Activated CD4-positive, alpha-beta T cell treated with anti-CD3 and anti-CD28 coated beads for 1 hour (primary cell): Measurements from ENCODE around the gene CDCA8.
"Not testable (repeated sequence)": the region's sequence is repeated elsewhere in the genome, so short reads cannot be mapped to it uniquely, and the experiment has no call there.

ENCODE experiments used
- DNase-seq: peaks from one replicate; pipeline ENCODE4 v3.0.0-alpha.2; 2020

Gene CDCA8

DNA sequence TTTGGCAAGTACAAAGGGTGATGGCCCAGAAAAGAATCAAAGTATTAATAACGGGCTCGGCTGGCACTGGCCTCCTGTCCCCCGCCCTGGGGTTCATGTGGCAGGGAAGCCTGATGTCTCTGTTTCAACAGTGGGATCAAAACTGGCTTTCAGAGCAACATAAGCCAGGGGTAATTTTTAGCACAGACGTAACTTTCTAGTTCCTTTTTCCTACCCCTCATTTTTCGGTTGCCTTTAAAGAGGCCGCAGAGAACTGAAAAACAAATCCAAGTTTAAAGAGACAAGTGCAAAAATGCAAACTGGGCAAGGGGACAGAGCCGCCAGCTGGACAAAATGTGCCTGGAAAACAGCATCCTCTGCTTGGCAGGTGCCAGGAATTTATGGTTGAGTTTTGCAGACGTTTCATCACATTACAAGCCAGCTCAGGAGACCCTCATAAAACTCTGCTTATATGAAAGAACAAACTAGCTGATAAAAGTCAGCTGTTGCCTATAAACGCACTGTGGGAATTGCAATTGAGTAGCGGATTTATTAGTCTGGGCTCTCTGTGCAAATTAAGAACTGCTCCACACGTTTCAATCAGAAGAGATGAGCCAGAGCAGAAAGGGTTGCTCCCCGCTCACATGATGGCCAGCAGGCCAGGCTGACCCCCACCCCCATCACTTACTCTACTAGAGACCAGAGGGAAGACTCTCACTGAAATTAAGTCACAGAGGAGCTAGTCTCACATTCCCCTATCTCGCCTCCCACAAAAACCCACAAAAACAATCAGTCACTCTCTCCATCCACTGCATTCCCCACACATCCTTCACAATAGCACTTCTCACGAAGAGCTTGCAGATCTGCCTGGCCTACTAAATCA, 15.8 kb upstream of the CDCA8 start:
- DNase-seq, result no peak

- no peak for DNase-seq
These were observed 15.2 kb upstream of the CDCA8 start for GRCh38 chr1:37677143-37677439.

- DNase-seq, result no peak
These were observed 14.5 kb upstream of the CDCA8 start for GRCh38 chr1:37677808-37678207.

- no peak for DNase-seq
These were observed 11.4 kb upstream of the CDCA8 start for GRCh38 chr1:37680933-37681332.

GRCh38 chr1:37682334-37682987, 9.9 kb upstream of the CDCA8 start:
- DNase-seq, result peak; percentile 63

- not testable (repeated sequence) for DNase-seq
These were observed 8.1 kb upstream of the CDCA8 start for GRCh38 chr1:37684182-37684581.

DNA sequence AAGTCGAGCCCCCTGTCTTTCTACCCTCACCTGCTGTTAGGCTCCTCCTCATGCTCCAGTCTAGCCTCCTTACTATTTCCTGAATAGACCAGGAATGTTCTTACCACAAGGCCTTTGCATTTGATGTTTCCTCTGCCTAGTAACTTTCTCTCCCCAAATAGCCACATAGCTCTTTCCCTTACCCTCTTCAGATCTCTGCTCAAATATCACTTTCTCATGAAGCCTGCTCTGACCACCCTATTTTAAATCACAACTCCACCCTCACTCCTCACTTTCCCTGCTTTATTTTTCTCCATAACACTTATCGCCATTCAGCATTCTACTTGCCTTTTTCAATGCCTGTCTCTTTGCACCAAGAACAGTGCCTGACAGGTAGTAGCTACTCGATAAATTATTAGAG, 6.6 kb upstream of the CDCA8 start:
- no peak for DNase-seq

DNA sequence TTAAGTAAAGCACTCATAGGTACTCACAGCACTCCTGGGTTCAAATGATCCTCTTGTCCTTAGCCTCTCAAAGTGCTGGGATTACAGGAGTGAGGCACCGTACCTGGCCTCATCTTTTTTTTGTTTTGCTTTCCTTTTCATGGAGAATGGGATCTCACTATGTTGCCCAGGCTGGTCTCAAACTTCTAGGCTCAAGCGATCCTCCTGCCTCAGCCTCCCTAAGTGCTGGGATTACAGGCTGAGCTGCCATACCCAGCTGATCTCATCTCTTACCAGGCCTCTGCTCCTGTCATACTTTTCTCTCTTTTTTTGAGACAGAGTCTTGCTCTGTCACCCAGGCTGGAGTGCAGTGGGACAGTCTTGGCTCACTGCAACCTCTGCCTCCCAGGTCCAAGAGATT, 4.6 kb upstream of the CDCA8 start:
- not testable (repeated sequence) for DNase-seq

- DNase-seq, result no peak
These were observed 3.4 kb upstream of the CDCA8 start for GRCh38 chr1:37688926-37689325.

- no peak for DNase-seq
These were observed 729 bp upstream of the CDCA8 start for GRCh38 chr1:37691497-37692077.

- DNase-seq, result no peak
These were observed 489 bp downstream of the CDCA8 start for GRCh38 chr1:37692834-37693175.

DNA sequence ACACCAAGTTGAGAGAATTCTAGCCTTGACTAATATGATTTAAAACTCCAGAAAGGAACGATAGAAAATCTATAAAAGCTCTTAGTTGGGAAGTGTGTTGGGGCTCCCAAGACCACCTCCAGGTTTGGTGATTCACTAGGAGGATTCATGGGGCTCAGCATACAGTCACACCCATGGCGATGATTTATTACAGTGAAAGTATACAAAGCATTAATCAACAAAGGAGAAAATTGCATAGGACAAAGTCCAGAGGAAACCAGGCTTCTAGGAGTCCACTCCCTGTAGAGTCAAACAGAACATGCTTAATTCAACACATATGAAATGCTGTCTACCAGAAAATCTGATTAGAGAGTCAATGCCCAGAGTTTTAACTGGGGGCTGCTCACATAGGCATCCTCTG, 4.8 kb downstream of the CDCA8 start:
- DNase-seq, result no peak

- DNase-seq, result no peak
These were observed 5.4 kb downstream of the CDCA8 start for GRCh38 chr1:37697737-37698136.

- DNase-seq, result no peak
These were observed 6.8 kb downstream of the CDCA8 start for GRCh38 chr1:37699147-37699546.

- DNase-seq, result no peak
These were observed 8.7 kb downstream of the CDCA8 start for GRCh38 chr1:37701051-37701450.

DNA sequence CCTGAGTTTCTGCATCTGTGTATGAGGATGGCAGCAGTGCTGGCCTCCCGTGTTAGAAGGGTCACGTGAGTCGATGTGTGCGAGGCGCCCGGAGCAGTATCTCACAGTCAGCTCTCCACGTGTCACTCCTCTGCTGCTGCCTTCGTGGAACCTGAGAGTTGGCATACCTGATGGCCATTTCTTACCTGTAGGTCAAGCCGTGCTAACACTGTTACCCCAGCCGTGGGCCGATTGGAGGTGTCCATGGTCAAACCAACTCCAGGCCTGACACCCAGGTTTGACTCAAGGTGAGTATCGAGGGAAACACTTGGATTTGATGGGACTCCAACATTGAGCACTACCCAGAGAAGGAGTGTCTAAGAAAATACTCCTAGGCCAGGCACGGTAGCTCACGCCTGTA, 10.7 kb downstream of the CDCA8 start:
- no peak for DNase-seq

DNA sequence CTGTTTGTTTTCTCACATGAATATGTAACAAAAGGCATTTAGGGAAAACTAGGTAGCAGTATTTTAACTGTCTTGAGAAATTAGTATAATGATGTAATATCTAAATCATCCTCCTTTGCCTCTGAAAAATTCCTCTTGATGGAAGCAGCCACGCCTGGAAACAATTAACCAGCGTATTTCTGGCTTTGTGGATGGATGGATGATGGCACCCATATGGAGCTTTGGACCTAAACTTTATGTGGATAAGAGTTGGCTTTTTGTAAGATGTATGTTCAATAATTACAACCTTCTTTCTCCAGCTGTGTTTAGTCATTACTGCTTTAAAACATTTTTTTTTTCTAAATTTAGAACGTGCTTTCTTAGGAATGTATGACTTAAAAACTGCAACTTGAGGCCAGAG, 12.7 kb downstream of the CDCA8 start:
- no peak for DNase-seq

- no peak for DNase-seq
These were observed 13.1 kb downstream of the CDCA8 start for GRCh38 chr1:37705399-37705798.

DNA sequence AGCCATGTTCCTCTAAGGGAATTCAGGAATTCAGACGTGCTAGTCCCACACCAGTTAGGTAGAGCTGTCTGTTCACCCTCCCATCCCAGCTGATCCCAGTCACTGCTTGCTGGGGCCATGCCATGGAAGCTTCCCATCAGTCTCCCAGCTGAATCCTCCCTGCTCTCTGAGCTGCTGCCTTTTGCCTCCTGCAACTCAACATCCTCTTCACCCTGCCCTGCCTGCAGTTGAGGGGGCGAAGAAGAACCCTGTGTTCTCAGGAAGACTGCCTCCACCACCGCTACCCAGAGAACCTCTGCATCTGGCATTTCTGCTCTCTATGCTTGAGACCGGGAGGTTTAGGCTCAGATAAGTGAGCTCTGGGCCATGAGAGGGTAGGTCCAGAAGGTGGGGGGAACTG, 16.2 kb downstream of the CDCA8 start:
- DNase-seq, result no peak

- DNase-seq, result no peak
These were observed 21.9 kb downstream of the CDCA8 start for GRCh38 chr1:37714226-37714625.

GRCh38 chr1:37714689-37715088, 22.4 kb downstream of the CDCA8 start:
- DNase-seq, result no peak

DNA sequence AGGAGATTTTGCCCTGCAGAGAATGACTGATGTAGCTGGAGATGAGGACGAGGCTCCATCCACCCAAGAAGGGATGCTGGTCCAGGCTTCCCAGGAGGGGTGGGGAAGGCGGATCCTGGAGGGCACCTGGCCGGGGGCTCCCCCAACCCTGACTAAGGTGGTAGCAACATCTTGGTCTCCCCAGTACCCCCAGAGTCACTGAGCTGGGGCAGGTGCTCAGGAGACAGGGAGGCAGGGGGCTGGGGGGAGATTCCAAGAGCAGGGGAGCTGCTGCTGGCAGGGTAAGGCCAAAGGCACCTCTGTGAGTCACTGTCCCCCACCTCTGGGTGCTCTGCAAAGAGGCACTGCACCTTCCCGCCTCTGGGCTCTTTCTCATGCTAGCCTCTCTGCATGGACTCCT, 24.0 kb downstream of the CDCA8 start:
- DNase-seq, result no peak

DNA sequence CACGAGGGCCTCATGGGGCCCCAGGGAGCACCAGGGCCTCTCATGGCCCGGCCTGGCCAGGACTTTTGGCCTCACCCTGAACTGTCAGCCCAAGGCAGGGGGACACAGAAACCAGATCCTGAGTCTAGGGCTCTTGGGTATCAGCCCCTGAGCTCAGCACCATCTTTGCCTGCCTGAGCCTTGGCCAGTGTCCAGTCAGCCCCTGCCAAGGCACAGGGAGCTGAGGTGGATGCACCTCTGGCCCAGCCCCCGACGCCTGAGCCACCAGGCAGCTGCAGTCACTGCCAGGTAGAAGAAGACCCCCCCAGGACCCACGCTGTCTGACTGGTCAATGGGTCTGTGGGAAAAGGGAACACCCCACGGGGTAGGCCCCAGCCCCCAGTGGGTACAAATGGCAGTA, 25.3 kb downstream of the CDCA8 start:
- no peak for DNase-seq

GRCh38 chr1:37718181-37718900, 26.0 kb downstream of the CDCA8 start:
- DNase-seq, result no peak
